OCI-LY7 (cell line): ENCODE results near the gene MED15.

Experiments
- CTCF ChIP-seq: fragments of 200-600 bp; sonication (generic); conservative IDR thresholded peaks from 2 replicates; pipeline ENCODE4 v1.5.1; 2014; ENCODE audit warnings: mild to moderate bottlenecking, antibody characterized with exemption, low read length, moderate library complexity, mixed read lengths
- EZH2phosphoT487 ChIP-seq: fragments of 200-600 bp; sonication (generic); IDR thresholded peaks from 2 replicates; pipeline ENCODE4 v1.6.1; 2018; ENCODE audit warnings: low read depth, borderline replicate concordance, mild to moderate bottlenecking, mixed run types, antibody characterized with exemption, low read length, moderate library complexity, mixed read lengths

DNA sequence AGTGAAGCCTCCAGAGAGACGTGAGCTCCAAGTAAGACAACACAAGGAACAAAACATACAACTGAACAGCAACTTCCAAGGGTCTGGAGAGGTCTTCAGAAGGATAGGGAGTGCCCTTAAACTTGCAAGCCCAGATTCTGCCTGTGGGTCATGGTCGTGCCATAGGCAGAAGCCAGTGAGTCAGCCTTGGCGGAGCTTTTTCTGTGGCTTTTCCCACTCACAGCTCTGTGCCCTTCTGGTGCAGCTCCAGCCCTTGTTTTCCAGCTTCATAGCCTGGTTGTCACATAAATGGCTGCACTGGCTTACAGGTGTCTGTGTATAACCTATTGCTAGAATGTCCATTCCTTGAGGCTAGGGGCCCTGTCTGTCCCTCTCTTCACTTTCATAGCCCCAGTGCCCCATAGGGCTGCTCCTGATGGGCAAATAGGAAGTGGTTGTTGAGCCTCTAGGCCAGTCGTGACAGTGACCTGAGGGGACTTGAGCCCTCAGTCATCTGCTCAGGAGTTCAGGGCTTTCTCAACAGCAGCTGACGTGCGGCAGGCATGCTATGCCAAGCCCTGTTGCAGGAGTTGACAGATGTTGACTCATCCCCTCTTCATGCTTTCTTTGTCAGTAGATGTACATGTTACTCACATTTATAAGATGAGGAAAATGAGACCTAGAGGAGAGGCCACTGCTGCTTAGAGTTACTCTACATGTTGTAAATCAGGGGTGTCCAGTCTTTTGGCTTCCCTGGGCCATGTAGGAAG, 7.4 kb downstream of the MED15 start:
- TF ChIP-seq EZH2phosphoT487 = no peak
- no peak for TF ChIP-seq CTCF
